SH-SY5Y (cell line): ENCODE results near the gene SDK1.

ENCODE experiments used
- GATA2 ChIP-seq: IDR thresholded peaks from 2 replicates; pipeline ENCODE4 v1.6.1; 2011; ENCODE audit warnings: mild to moderate bottlenecking, low read depth, low read length
- GATA3 ChIP-seq: IDR thresholded peaks from 2 replicates; pipeline ENCODE4 v1.6.1; 2011; ENCODE audit warnings: low read depth, mild to moderate bottlenecking, low read length, moderate library complexity

SDK1 gene

GRCh38 chr7:3657206-3657605 lies 356.2 kb downstream of the SDK1 start:
- TF ChIP-seq GATA2 (no peak), GATA3 (no peak)

GRCh38 chr7:3668743-3669142 lies 367.7 kb downstream of the SDK1 start:
- TF ChIP-seq GATA2 (no peak), GATA3 (no peak)

GRCh38 chr7:3670898-3671297 lies 369.8 kb downstream of the SDK1 start:
- TF ChIP-seq GATA2 (no peak), GATA3 (no peak)

- no peak for TF ChIP-seq GATA2
- TF ChIP-seq GATA3 = no peak
These were observed 372.5 kb downstream of the SDK1 start for GRCh38 chr7:3673524-3673923.

- no peak for TF ChIP-seq GATA2
- no peak for TF ChIP-seq GATA3
These were observed 377.3 kb downstream of the SDK1 start for GRCh38 chr7:3678314-3678810.

- TF ChIP-seq GATA3 = no peak
- no peak for TF ChIP-seq GATA2
These were observed 381.1 kb downstream of the SDK1 start for GRCh38 chr7:3682028-3682710.

GRCh38 chr7:3683546-3684539 lies 382.8 kb downstream of the SDK1 start:
- no peak for TF ChIP-seq GATA3
- no peak for TF ChIP-seq GATA2

- TF ChIP-seq GATA3 = no peak
- no peak for TF ChIP-seq GATA2
These were observed 387.0 kb downstream of the SDK1 start for GRCh38 chr7:3688071-3688470.

GRCh38 chr7:3688842-3689241 lies 387.8 kb downstream of the SDK1 start:
- TF ChIP-seq GATA2 = no peak
- TF ChIP-seq GATA3 = no peak

GRCh38 chr7:3691478-3692158 lies 390.6 kb downstream of the SDK1 start:
- no peak for TF ChIP-seq GATA3
- TF ChIP-seq GATA2 = no peak

- TF ChIP-seq GATA2 (no peak), GATA3 (no peak)
These were observed 394.6 kb downstream of the SDK1 start for GRCh38 chr7:3695602-3696001.

GRCh38 chr7:3696113-3696512 lies 395.1 kb downstream of the SDK1 start:
- no peak for TF ChIP-seq GATA3
- TF ChIP-seq GATA2 = no peak

GRCh38 chr7:3697472-3697871 lies 396.4 kb downstream of the SDK1 start:
- no peak for TF ChIP-seq GATA2
- TF ChIP-seq GATA3 = no peak

- TF ChIP-seq GATA3 = no peak
- no peak for TF ChIP-seq GATA2
These were observed 404.2 kb downstream of the SDK1 start for GRCh38 chr7:3705258-3705657.
